Measurements from ENCODE around the gene TTC23L. TPM values are rescaled to one million over a fixed set of nuclear protein-coding genes. Genes with fewer than 3 reads are reported as not detected.

TTC23L gene
- total RNA-seq, 4 donors from 2014 or later = 0.38 to 3.2 (median 0.94) TPM

- no peak overlapping the region for H3K4me3 ChIP-seq (ENCODE audit: low read depth, poor library complexity, severe bottlenecking)
- WGBS, 2 donors = 68 to 88% methylated on average over 4 of the region's 4 CpGs
- no peak for DNase-seq (ENCODE audit: low spot score in 2 of 2)
- intact Hi-C loops (cut with DNase I; ENCODE audit: low total_unique reads) = no loop called here
- no peak for TF ChIP-seq POLR2A (IDR thresholded peaks at IDR 0.05)
- no peak for TF ChIP-seq CTCF (IDR thresholded peaks at IDR 0.05)
Measured at GRCh38 chr5:34844999-34845398, 6.0 kb downstream of the TTC23L start.

- TF ChIP-seq POLR2A (IDR thresholded peaks at IDR 0.05) (no peak), CTCF (IDR thresholded peaks at IDR 0.05) (no peak)
- no peak overlapping the region for H3K4me3 ChIP-seq (ENCODE audit: low read depth, poor library complexity, severe bottlenecking)
- no peak for DNase-seq (ENCODE audit: low spot score in 2 of 2)
- intact Hi-C loops (cut with DNase I; ENCODE audit: low total_unique reads) = no loop called here
Measured at GRCh38 chr5:34847056-34847455, 8.1 kb downstream of the TTC23L start.

GRCh38 chr5:34847552-34847951, 8.6 kb downstream of the TTC23L start:
- no peak for DNase-seq (ENCODE audit: low spot score in 2 of 2)
- 93 to 95% methylated on average over 4 of the region's 4 CpGs for WGBS, 2 donors
- TF ChIP-seq POLR2A (IDR thresholded peaks at IDR 0.05) (no peak), CTCF (IDR thresholded peaks at IDR 0.05) (no peak)
- no peak overlapping the region for H3K4me3 ChIP-seq (ENCODE audit: low read depth, poor library complexity, severe bottlenecking)
- intact Hi-C loops (cut with DNase I; ENCODE audit: low total_unique reads) = no loop called here

- no peak for DNase-seq (ENCODE audit: low spot score in 2 of 2)
- TF ChIP-seq CTCF (IDR thresholded peaks at IDR 0.05) (no peak), POLR2A (IDR thresholded peaks at IDR 0.05) (no peak)
- no peak overlapping the region for H3K4me3 ChIP-seq (ENCODE audit: low read depth, poor library complexity, severe bottlenecking)
- intact Hi-C loops (cut with DNase I; ENCODE audit: low total_unique reads) = no loop called here
- 94 to 97% methylated on average over 2 of the region's 2 CpGs for WGBS, 2 donors
Measured at GRCh38 chr5:34848230-34848629, 9.3 kb downstream of the TTC23L start.

GRCh38 chr5:34849253-34849652, 10.3 kb downstream of the TTC23L start:
- no peak overlapping the region for H3K4me3 ChIP-seq (ENCODE audit: low read depth, poor library complexity, severe bottlenecking)
- DNase-seq (ENCODE audit: low spot score in 2 of 2) = no peak
- intact Hi-C loops (cut with DNase I; ENCODE audit: low total_unique reads) = no loop called here
- WGBS, 2 donors = 87 to 90% methylated on average over 3 of the region's 3 CpGs
- TF ChIP-seq POLR2A (IDR thresholded peaks at IDR 0.05) (no peak), CTCF (IDR thresholded peaks at IDR 0.05) (no peak)

- H3K4me3 ChIP-seq (ENCODE audit: low read depth, poor library complexity, severe bottlenecking) = no peak overlapping the region
- TF ChIP-seq CTCF (IDR thresholded peaks at IDR 0.05) (no peak), POLR2A (IDR thresholded peaks at IDR 0.05) (no peak)
- 77 to 85% methylated on average over 4 of the region's 4 CpGs for WGBS, 2 donors
- no peak for DNase-seq (ENCODE audit: low spot score in 2 of 2)
- intact Hi-C loops (cut with DNase I; ENCODE audit: low total_unique reads) = no loop called here
Measured at GRCh38 chr5:34854459-34855174, 15.7 kb downstream of the TTC23L start.

All from lower leg skin (tissue), 4 donors.